ENCODE measurements around the gene STARD9.
"Not testable (repeated sequence)": the region's sequence is repeated elsewhere in the genome, so short reads cannot be mapped to it uniquely, and the experiment has no call there.

The STARD9 gene

DNA sequence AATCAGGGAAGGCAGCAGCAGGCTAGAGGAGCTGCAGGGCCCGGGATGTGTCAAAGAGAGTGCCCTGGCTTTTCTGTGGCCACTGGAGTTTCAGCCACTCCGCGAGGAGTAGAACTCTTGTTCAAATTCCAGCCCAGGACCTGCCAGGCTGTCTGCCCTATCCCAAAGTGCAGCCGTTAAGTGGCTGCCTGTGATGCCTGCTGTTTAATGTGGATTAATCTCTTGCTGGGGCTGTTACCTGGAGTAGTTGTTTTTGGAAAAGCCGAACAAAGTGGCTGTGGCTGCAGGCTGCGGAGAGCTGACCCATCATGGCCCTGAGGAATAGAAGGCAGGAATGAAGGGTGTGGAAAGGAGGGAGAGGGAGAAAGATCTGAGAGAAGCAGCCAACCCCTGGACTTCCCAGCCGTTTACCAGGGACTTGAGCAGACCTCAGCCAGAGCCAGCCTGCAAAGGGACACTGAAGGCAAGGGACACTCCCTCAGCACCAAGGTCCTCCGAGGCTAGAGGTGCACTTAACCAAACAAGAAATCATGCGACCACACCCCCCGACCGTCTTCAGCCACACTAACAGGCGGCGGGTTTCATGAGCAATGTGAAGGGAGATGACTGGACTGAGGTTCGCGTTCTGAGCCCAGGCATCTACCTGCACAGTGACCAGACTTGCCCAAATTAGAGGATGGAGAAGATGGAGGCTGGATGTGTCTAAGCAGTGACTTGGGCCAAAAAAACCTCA lies 156.9 kb downstream of the STARD9 start:
- DNase-seq = no peak

DNA sequence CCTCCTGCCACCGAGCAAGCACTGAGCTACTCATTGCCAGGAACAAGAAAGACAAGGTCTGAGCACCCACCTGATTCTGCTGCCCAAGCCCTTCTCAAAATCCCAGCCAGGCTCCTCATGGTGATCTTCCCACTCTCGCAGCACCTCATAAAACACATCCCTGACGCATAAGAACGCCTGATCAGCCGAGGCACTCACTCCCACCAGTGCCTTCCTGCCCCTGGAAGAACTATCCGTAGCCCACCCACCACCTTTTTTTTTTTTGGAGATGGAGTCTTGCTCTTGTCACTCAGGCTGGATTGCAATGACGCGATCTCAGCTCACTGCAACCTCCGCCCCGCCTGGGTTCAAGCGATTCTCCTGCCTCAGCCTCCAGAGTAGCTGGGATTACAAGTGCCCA lies 157.6 kb downstream of the STARD9 start:
- DNase-seq = no peak

- no peak for DNase-seq
Measured at GRCh38 chr15:42734076-42734672, 158.8 kb downstream of the STARD9 start.

DNA sequence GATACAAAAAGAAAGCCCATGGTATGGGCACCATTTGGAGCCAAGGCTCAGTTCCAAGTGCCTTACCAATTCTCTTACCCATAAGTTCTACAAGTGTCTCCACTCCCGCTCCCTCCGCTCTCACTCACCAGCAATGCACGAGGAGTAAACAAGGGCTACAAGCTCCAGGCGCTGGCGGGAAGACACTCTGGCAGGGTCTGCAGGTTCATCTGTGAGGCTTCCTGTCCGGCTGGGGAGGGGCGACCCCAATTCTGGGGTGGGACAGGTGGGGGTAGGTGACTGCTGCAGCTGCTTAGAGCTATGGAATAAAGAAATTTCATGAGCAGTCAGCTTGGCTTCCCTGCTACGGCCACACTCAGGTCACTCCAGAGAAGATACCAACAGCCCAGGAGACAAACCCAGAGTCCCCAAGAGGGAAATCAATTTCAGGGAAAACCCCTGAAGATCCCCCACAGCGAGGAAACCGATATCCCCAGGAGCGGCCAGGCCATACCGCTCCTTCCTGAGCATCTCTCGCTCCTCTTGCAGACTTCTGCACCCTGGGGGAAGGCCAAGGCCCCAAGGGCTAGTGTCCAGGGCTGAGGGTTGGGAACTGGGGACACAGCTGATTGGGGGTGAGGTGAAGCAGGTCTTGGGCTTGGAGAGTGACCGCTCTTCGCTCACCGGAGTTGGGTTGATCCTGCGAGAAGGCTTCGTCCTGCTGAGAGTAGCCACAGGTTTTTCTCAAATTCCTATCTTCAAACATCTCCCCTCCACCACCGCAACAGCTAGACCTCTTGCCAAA lies 160.2 kb downstream of the STARD9 start:
- DNase-seq = no peak

GRCh38 chr15:42736178-42736792 lies 160.9 kb downstream of the STARD9 start:
- DNase-seq = peak; percentile 30

- DNase-seq = peak; percentile 96
Measured at GRCh38 chr15:42736793-42737528, 161.6 kb downstream of the STARD9 start, which contains the start of gene CDAN1. TSS of gene CDAN1 (minus strand) at chr15:42737128. CDS start at chr15:42737102, 26 bp downstream.

DNA sequence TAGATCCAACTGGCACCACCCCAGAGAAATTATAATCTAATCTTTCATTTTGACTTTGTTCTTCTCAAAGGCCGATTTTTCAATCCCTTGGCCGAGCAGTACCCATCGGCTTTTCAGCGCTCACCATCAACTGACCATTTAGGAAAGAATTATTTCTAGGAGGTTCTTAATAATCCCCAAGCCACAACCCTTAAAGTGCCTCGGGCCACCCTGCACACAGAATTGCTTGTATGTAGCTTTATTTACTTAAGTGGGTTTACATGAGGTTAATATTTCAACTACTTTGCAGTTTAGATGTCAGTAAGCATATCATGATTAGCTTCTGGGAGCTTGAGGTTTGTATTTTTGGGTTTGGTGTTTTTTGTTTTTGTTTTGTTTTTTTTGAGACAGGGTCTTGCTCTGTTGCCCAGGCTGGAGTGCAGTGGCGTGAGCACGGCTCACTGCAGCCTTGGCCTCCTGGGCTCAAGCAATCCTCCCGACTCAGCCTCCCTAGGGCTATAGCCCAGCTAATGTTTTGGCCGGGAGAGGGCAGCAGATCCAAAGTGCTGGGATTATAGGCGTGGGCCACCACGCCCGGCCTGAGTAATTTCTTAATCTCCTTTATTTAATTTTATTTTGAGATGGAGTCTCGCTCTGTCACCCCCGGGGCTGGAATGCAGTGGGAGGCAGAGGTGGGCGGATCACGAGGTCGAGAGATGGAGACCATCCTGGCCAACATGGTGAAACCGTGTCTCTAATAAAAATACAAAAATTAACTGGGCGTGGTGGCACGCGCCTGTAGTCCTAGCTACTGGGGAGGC lies 162.3 kb downstream of the STARD9 start:
- no peak for DNase-seq

DNA sequence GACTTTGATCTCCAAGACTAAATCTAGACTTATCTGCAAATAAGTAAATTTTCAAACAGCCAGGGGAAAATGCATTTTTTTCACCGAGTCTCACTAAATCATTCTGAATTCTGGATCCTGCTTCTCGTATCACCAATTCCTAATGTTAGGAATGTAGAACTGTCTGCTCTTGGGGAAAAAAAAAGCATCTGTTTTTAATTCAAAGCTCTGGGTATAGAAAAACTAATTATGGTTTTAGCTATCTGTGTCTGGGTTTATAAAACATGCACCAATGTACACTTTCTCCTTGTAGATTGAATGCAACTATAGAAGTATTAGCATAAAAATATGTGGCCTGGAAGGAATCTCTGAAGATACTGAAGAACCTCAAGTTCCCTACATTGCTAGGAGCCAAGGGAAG lies 166.3 kb downstream of the STARD9 start:
- DNase-seq = no peak

DNA sequence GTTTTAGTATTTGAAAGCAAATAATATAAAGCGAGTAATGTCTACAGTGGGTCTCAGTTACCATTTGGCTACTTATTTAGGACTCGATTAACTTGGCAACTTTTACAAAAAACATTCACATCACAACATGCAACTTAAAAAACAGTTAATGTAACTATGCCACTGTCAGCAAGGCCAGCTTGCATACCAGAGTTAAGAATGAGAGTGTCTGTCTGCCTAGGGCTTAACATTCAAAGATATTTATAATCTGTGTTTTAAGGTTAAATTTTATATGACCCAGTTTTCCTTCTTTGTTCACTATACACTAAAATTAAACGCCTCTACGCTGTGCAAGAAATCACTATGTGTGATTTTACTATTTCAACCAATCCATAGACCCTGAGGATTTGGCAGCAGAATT lies 166.7 kb downstream of the STARD9 start:
- DNase-seq = no peak

- DNase-seq = no peak
Measured at GRCh38 chr15:42744195-42744594, 168.8 kb downstream of the STARD9 start.

GRCh38 chr15:42749266-42749665 lies 173.9 kb downstream of the STARD9 start:
- no peak for DNase-seq

- DNase-seq = no peak
Measured at GRCh38 chr15:42750306-42750705, 174.9 kb downstream of the STARD9 start.

DNA sequence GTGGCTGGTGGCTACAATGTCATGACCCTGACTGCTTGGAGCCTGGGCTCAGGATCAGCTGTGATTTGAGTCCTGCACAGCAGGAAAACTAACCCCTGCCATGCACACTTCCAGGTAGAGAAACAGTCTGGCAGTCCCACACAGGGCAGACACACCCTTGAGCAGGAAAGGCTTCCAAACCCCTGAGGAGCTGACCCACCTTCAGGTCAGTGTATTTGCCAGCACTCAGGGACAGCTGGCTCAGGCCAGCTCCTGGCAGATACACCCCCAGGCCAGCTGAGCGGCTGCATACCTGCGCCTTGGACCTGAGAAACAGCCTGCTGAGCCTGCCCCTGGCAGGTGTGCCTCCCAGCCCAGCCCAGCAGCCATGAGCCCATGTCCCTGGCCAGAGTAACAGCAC lies 183.7 kb downstream of the STARD9 start:
- DNase-seq = no peak

DNA sequence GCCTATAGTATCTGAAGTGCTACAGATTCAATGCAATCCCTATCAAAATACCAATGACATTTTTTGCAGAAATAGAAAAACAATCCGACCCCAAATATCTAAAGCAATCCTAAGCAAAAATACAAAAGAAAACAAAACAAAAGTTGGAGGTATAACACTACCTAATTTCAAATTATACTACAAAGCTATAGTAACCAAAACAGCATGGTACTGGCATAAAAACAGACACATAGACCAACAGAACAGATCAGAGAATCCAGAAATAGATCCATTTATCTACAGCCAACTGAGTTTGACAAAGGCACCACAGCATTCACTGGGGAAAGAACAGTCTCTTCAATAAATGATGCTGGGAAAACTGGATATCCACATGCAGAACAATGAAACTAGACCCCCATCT lies 185.4 kb downstream of the STARD9 start:
- no peak for DNase-seq

DNA sequence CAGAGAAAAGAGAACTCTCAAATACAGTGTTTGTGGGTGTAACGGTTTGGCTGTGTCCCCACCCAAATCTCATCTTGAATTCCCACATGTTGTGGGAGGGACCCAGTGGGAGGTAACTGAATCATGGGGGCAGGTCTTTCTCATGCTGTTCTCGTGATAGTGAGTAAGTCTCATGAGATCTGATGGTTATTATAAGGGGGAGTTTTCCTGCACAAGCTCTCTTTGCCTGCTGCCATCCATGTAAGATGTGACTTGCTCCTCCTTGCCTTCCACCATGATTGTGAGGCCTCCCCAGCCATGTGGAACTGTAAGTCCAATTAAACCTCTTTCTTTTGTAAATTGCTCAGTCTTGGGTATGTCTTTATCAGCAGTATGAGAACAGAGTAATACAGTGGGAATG lies 186.4 kb downstream of the STARD9 start:
- DNase-seq = not testable (repeated sequence)

DNA sequence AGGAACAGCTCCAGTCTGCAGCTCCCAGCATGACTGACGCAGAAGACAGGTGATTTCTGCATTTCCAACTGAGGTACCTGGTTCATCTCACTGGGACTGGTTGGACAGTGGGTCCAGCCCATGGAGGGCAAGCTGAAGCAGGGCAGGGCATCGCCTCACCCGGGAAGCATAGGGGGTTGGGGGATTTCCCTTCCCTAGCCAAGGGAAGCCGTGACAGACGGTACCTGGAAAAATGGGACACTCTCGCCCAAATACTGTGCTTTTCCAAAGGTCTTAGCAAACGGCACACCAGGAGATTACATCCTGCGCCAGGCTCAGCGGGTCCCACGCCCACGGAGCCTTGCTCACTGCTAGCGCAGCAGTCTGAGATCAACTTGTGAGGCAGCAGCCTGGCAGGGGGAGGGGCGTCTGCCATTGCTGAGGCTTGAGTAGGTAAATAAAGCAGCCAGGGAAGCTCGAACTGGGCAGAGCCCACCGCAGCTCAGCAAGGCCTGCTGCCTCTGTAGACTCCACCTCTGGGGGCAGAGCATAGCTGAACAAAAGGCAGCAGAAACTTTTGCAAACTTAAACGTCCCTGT lies 188.8 kb downstream of the STARD9 start:
- not testable (repeated sequence) for DNase-seq

GRCh38 chr15:42766109-42766508 lies 190.7 kb downstream of the STARD9 start:
- not testable (repeated sequence) for DNase-seq
